Measurements from ENCODE around the gene SCTR.

DNA sequence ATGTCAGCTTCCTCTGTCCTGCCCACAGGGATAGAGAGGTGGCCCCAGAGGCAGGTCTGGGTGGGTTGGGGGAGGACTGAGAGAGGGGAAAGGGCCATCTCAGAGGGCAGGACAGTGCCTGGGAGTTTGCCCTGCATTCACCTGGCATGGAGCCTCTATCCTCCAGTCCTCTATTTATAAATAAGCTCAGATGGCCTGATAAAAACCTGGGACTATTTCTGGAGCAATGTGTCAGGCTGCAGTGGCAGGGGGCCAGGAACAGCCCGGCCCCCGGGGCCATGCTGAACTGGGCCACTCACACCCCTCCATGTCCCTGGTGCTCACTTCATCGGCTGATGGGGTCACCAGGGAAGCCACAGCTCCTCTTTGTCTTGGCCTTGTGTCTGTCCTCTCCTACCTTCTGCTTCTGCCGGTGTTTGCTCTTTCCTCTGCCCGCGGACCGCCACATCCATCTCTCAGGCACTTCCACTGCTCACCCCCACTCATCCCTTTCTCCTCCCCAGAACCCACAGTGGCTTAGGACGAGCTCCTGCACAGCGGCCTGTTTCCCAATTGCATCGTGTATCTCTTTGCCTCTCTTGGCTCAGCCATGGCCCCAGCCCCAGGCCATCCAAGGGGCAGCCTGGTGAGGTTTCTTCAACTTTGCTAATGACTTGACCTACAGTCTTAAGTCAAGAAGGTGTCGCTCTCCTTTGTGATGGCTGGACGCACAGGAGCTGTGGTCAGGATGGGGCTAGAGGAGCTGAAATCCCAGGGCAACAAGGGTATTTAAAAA is 38.8 kb downstream of the SCTR start:
- TF ChIP-seq, protein P1, sequence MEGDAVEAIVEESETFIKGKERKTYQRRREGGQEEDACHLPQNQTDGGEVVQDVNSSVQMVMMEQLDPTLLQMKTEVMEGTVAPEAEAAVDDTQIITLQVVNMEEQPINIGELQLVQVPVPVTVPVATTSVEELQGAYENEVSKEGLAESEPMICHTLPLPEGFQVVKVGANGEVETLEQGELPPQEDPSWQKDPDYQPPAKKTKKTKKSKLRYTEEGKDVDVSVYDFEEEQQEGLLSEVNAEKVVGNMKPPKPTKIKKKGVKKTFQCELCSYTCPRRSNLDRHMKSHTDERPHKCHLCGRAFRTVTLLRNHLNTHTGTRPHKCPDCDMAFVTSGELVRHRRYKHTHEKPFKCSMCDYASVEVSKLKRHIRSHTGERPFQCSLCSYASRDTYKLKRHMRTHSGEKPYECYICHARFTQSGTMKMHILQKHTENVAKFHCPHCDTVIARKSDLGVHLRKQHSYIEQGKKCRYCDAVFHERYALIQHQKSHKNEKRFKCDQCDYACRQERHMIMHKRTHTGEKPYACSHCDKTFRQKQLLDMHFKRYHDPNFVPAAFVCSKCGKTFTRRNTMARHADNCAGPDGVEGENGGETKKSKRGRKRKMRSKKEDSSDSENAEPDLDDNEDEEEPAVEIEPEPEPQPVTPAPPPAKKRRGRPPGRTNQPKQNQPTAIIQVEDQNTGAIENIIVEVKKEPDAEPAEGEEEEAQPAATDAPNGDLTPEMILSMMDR (IDR thresholded peaks at IDR 0.05), result no peak
- TF ChIP-seq POLR2A (IDR thresholded peaks at IDR 0.05), result no peak

Data from heart left ventricle (tissue), 13 donors.